ENCODE measurements around the gene PRMT9.

DNA sequence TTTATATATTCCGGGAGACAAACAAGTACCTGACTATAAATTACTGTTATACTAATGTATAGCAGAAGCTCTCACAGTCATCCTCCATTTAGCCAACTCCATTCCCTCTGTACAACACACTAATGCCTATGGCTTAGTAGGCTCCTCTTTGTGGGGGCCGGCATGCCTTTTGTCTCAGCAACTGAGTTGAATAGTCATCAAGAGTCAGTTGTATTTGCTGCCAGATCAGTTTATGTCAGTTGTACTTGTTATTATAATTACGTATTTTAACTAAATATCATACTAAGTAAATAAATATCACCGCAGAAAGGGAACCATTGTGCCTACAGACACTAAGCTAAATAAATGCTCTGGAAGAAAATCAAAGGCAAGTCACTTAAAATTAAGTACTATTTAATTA lies 9.9 kb downstream of the PRMT9 start:
- TF ChIP-seq, protein P1, sequence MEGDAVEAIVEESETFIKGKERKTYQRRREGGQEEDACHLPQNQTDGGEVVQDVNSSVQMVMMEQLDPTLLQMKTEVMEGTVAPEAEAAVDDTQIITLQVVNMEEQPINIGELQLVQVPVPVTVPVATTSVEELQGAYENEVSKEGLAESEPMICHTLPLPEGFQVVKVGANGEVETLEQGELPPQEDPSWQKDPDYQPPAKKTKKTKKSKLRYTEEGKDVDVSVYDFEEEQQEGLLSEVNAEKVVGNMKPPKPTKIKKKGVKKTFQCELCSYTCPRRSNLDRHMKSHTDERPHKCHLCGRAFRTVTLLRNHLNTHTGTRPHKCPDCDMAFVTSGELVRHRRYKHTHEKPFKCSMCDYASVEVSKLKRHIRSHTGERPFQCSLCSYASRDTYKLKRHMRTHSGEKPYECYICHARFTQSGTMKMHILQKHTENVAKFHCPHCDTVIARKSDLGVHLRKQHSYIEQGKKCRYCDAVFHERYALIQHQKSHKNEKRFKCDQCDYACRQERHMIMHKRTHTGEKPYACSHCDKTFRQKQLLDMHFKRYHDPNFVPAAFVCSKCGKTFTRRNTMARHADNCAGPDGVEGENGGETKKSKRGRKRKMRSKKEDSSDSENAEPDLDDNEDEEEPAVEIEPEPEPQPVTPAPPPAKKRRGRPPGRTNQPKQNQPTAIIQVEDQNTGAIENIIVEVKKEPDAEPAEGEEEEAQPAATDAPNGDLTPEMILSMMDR (optimal IDR thresholded peaks at IDR 0.05 in 1 of 3, IDR thresholded peaks at IDR 0.05 in 1 of 3, conservative IDR thresholded peaks at IDR 0.05 in 1 of 3; ENCODE audit: extremely low read depth in 1 of 3, insufficient read depth in 2 of 3, low read length in 3 of 3) = no peak
- no peak for TF ChIP-seq EZH2 (IDR thresholded peaks at IDR 0.05; ENCODE audit: low read length)

Measured in keratinocyte (primary cell).